ENCODE results near the gene SAMD14. TPM values are rescaled to one million over a fixed set of nuclear protein-coding genes. Genes with fewer than 3 reads are reported as not detected.
A peak's percentile ranks its signal among the peaks of the same experiment; 100 is the strongest.

SAMD14 gene
- total RNA-seq, 1 donor from 2014 or later: 8.7 TPM

GRCh38 chr17:50108556-50108955 lies 21.4 kb downstream of the SAMD14 start:
- no peak for DNase-seq (ENCODE audit: low spot score)
- H3K27ac ChIP-seq: no peak overlapping the region
- no peaks in the 10 kb centered on the region for H3K9me3 ChIP-seq (ENCODE audit: low read depth)
- Mint-ChIP-seq H3K4me3 (no peak overlapping the region), H3K27me3 (ENCODE audit: insufficient read depth, low read depth) (peaks cover 10% of the 10 kb centered on the region), H3K27ac (peak overlapping the region; percentile 21), H3K9me3 (no peaks in the 10 kb centered on the region), H3K4me1 (peaks cover 30% of the 10 kb centered on the region), H3K36me3 (peaks cover 10% of the 10 kb centered on the region)
- TF ChIP-seq CTCF (IDR thresholded peaks at IDR 0.05) (no peak), EZH2phosphoT487 (IDR thresholded peaks at IDR 0.05) (no peak), EZH2 (IDR thresholded peaks at IDR 0.05) (no peak)
- H3F3A ChIP-seq (ENCODE audit: low read depth): peaks cover 11% of the 10 kb centered on the region
- H3K4me3 ChIP-seq: no peak overlapping the region
- no peak overlapping the region for H2AFZ ChIP-seq (replicated peaks)
- no peaks in the 10 kb centered on the region for H3K79me2 ChIP-seq (ENCODE audit: low read depth)
- H3K4me2 ChIP-seq: no peak overlapping the region
- H3K9ac ChIP-seq: no peak overlapping the region
- H3K36me3 ChIP-seq: no peaks in the 10 kb centered on the region
- H3K4me1 ChIP-seq: peaks cover 12% of the 10 kb centered on the region
- no peaks in the 10 kb centered on the region for H3K27me3 ChIP-seq
- H4K20me1 ChIP-seq (ENCODE audit: low read depth): peaks cover 4% of the 10 kb centered on the region

GRCh38 chr17:50107790-50108414 lies 22.1 kb downstream of the SAMD14 start:
- H3K27ac Mint-ChIP-seq: no peak overlapping the region
- Histone ChIP-seq H3F3A (ENCODE audit: low read depth) (peaks cover 11% of the 10 kb centered on the region), H3K9me3 (ENCODE audit: low read depth) (no peaks in the 10 kb centered on the region), H3K27ac (no peak overlapping the region), H3K36me3 (no peaks in the 10 kb centered on the region), H3K4me1 (peaks cover 11% of the 10 kb centered on the region), H3K27me3 (no peaks in the 10 kb centered on the region), H3K79me2 (ENCODE audit: low read depth) (no peaks in the 10 kb centered on the region), H2AFZ (replicated peaks) (no peak overlapping the region), H3K4me2 (no peak overlapping the region), H3K9ac (no peak overlapping the region), H3K4me3 (no peak overlapping the region), H4K20me1 (ENCODE audit: low read depth) (peaks cover 4% of the 10 kb centered on the region)
- peaks cover 10% of the 10 kb centered on the region for H3K36me3 Mint-ChIP-seq
- TF ChIP-seq CTCF (IDR thresholded peaks at IDR 0.05) (no peak), EZH2phosphoT487 (IDR thresholded peaks at IDR 0.05) (no peak), EZH2 (IDR thresholded peaks at IDR 0.05) (no peak)
- H3K4me3 Mint-ChIP-seq: no peak overlapping the region
- no peak for DNase-seq (ENCODE audit: low spot score)
- H3K4me1 Mint-ChIP-seq: peaks cover 27% of the 10 kb centered on the region
- peaks cover 9% of the 10 kb centered on the region for H3K27me3 Mint-ChIP-seq (ENCODE audit: insufficient read depth, low read depth)
- H3K9me3 Mint-ChIP-seq: no peaks in the 10 kb centered on the region

GRCh38 chr17:50106393-50107131 lies 23.4 kb downstream of the SAMD14 start:
- Histone ChIP-seq H2AFZ (replicated peaks) (no peak overlapping the region), H3K27ac (no peak overlapping the region), H3K27me3 (no peaks in the 10 kb centered on the region), H4K20me1 (ENCODE audit: low read depth) (peaks cover 2% of the 10 kb centered on the region), H3K4me2 (no peak overlapping the region), H3K9ac (no peak overlapping the region), H3K4me1 (peaks cover 12% of the 10 kb centered on the region), H3K36me3 (no peaks in the 10 kb centered on the region), H3K4me3 (no peak overlapping the region), H3K9me3 (ENCODE audit: low read depth) (no peaks in the 10 kb centered on the region), H3F3A (ENCODE audit: low read depth) (peaks cover 4% of the 10 kb centered on the region), H3K79me2 (ENCODE audit: low read depth) (no peaks in the 10 kb centered on the region)
- Mint-ChIP-seq H3K4me1 (peaks cover 29% of the 10 kb centered on the region), H3K36me3 (peaks cover 10% of the 10 kb centered on the region), H3K4me3 (peak overlapping the region; percentile 8), H3K9me3 (no peaks in the 10 kb centered on the region), H3K27me3 (ENCODE audit: insufficient read depth, low read depth) (peaks cover 13% of the 10 kb centered on the region), H3K27ac (peak overlapping the region; percentile 7)
- no peak for TF ChIP-seq EZH2phosphoT487 (IDR thresholded peaks at IDR 0.05)
- TF ChIP-seq CTCF (IDR thresholded peaks at IDR 0.05): no peak
- no peak for TF ChIP-seq EZH2 (IDR thresholded peaks at IDR 0.05)
- DNase-seq (ENCODE audit: low spot score): no peak
